K562 (cell line): ENCODE results near the gene PDPK1. TPM values are rescaled to one million over a fixed set of nuclear protein-coding genes. Genes with fewer than 3 reads are reported as not detected.

Source experiments
- CHD1 ChIP-seq: fragments of 200-600 bp; sonication (generic); IDR thresholded peaks from one replicate; pipeline ENCODE4 v1.6.1; 2012; ENCODE audit warnings: mild to moderate bottlenecking, moderate library complexity, low read length, inconsistent platforms
- DEAF1 ChIP-seq: fragments of 450-650 bp; formaldehyde crosslinking; IDR thresholded peaks from 2 replicates; pipeline ENCODE4 v1.4.0; 2020; ENCODE audit warnings: mild to moderate bottlenecking, moderate library complexity
- MLLT1 ChIP-seq, 2 experiments: fragments of 450-650 bp; IDR thresholded peaks; 2 replicates each; pipeline ENCODE4 v1.6.1; 2016
- PRDM10 ChIP-seq: fragments of 450-650 bp; IDR thresholded peaks from 2 replicates; pipeline ENCODE4 v1.6.1; 2018; ENCODE audit not compliant: partially characterized antibody
- ZNF212 ChIP-seq: fragments of 450-650 bp; formaldehyde crosslinking; IDR thresholded peaks from 2 replicates; pipeline ENCODE4 v1.4.0; 2020; ENCODE audit warnings: mild to moderate bottlenecking
- ZNF232 ChIP-seq: sonication (generic); formaldehyde crosslinking; IDR thresholded peaks from 2 replicates; pipeline ENCODE4 v1.8.0; 2022; ENCODE audit warnings: mild to moderate bottlenecking, missing genetic modification reagents
- ZNF24 ChIP-seq: fragments of 450-650 bp; IDR thresholded peaks from 2 replicates; pipeline ENCODE4 v1.6.1; 2016
- ZNF668 ChIP-seq: fragments of 250-450 bp; sonication (Bioruptor Pico); IDR thresholded peaks from 2 replicates; pipeline ENCODE4 v1.8.0; 2022; ENCODE audit warnings: mild to moderate bottlenecking, inconsistent platforms
- ZNF740 ChIP-seq, 3 experiments: fragments of 200-800 bp in 1 of 3; sonication (Bioruptor generic) in 1 of 3; sonication (generic) in 1 of 3; formaldehyde crosslinking in 1 of 3; IDR thresholded peaks; 2 replicates each; pipeline versions ENCODE4 v1.6.1 to v1.8.0; 2016 to 2022; ENCODE audit warnings: mild to moderate bottlenecking in 2 of 3, missing compliant biosample characterization in 2 of 3, missing genetic modification characterization in 2 of 3, missing genetic modification reagents in 1 of 3
- ZNF77 ChIP-seq: fragments of 250-450 bp; sonication (Bioruptor Pico); IDR thresholded peaks from 2 replicates; pipeline ENCODE4 v1.5.0; 2020
- polyA plus RNA-seq, 8 experiments: library from polyadenylated mRNA; depleted of rRNA in 4 of 8; stranded (reverse) in 5 of 8; unstranded in 3 of 8; fragments of >200 nt; fragmentation: Nextera tagmentation in 2 of 8; fragmentation: Illumina TruSeq in 1 of 8; extraction: Ambion mirVana in 2 of 8; extraction: Trizol in 1 of 8; gene quantifications; 2 replicates each; pipeline versions ENCODE4 v1.2.1 to v1.2.3, GENCODE V29; 2011 to 2014; ENCODE audit warnings: inconsistent platforms in 1 of 8, missing spikeins in 1 of 8
- total RNA-seq, 7 experiments: library from RNA; depleted of rRNA in 6 of 7; stranded (reverse); fragments of >200 nt in 6 of 7; fragmentation: Illumina TruSeq in 2 of 7; extraction: Trizol in 2 of 7; gene quantifications; 2 replicates each; pipeline versions ENCODE4 v1.2.1 to v1.2.3, GENCODE V29; 2011 to 2021; ENCODE audit warnings: low replicate concordance in 1 of 7

The PDPK1 gene
- total and polyA plus RNA-seq, 9 of the 15 experiments (the other 6 are each of a cell fraction or from before 2014, with no cell fraction given) = 4.0 to 37.2 (median 18.7) TPM

GRCh38 chr16:2514333-2515179, 23.3 kb upstream of the PDPK1 start (continued):
- 0 out of 2 replicates have a peak, but pooled peaks have one; percentile 16 for TF ChIP-seq ZNF740 (CRISPR knock-in tag; IDR thresholded peaks at IDR 0.05)
- TF ChIP-seq ZNF740 (tag; IDR thresholded peaks at IDR 0.05) = no peak
- TF ChIP-seq ZNF24 = no peak
- TF ChIP-seq DEAF1 = no peak
- no peak for TF ChIP-seq ZNF668 (CRISPR knock-in tag)
- TF ChIP-seq PRDM10 = no peak
- TF ChIP-seq ZNF77 (CRISPR knock-in tag) = no peak
- TF ChIP-seq MLLT1 (IDR thresholded peaks at IDR 0.05) = peak in 1 of 2 experiments; percentile 34; a peak in 1 of 4 replicates
- no peak for TF ChIP-seq ZNF232
- no peak for TF ChIP-seq ZNF212 (CRISPR knock-in tag)
- peak; percentile 44 for TF ChIP-seq CHD1
